SK-N-MC (cell line): ENCODE results near the gene HPCAL1.
"Not testable (repeated sequence)": the region's sequence is repeated elsewhere in the genome, so short reads cannot be mapped to it uniquely, and the experiment has no call there.

Experiments used
- DNase-seq: peaks from one replicate; pipeline ENCODE4 v3.0.0-alpha.2; 2011; ENCODE audit warnings: low read depth, low spot score
- H3K27ac ChIP-seq: fragments of 200-600 bp; sonication (generic); 2 replicates; pipeline ENCODE4 v1.5.1; 2016; ENCODE audit warnings: mixed run types
- H3K36me3 ChIP-seq: fragments of 200-600 bp; sonication (generic); 2 replicates; pipeline ENCODE4 v1.6.1; 2017; ENCODE audit warnings: antibody characterized with exemption, low read length, mixed read lengths; ENCODE audit not compliant: insufficient read depth
- H3K4me3 ChIP-seq: fragments of 200-600 bp; sonication (generic); 2 replicates; pipeline ENCODE4 v1.5.1; 2016
- H3K9ac ChIP-seq: fragments of 200-600 bp; sonication (generic); 2 replicates; pipeline ENCODE4 v1.8.0; 2017; ENCODE audit warnings: mixed run types, mixed read lengths; ENCODE audit not compliant: insufficient read length
- H3K9me3 ChIP-seq: fragments of 200-600 bp; sonication (generic); 2 replicates; pipeline ENCODE4 v1.6.1; 2017; ENCODE audit warnings: low read depth, mild to moderate bottlenecking, antibody characterized with exemption, low read length, moderate library complexity, mixed read lengths
- EZH2 ChIP-seq: fragments of 200-600 bp; sonication (generic); IDR thresholded peaks from one replicate; pipeline ENCODE4 v1.6.1; 2017; ENCODE audit warnings: antibody characterized with exemption
- FOXP2 ChIP-seq: optimal IDR thresholded peaks from 2 replicates; pipeline ENCODE3; 2011; ENCODE audit warnings: mild to moderate bottlenecking, moderate library complexity; ENCODE audit not compliant: insufficient read depth; ENCODE audit errors: extremely low read length, control extremely low read depth
- POLR2AphosphoS5 ChIP-seq: IDR thresholded peaks from 2 replicates; pipeline ENCODE4 v1.6.1; 2012; ENCODE audit warnings: mild to moderate bottlenecking, low read depth, low read length, borderline replicate concordance

HPCAL1 gene

DNA sequence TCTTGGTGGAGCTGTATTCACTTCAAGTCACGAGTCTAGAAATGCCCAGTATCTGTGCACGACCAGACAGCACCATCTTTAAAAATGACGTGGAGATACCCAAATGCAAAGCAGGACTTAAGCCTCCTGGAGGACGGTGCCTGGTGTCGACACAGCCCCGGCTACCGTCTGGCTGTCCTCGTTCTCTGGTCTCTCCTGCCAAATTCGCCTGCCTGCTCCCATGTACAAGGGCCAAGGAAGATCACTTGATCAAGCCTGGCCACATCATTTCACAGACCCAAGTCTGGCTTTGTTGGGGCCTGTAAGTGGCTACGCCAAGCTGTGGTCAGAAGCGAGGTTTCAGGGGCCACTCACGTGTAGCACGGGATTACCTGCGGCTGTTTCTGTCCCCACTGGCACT, 136.0 kb downstream of the HPCAL1 start:
- no peak for DNase-seq
- Histone ChIP-seq H3K9ac (no peak overlapping the region), H3K27ac (0 out of 2 replicates have a peak overlapping the region, but pooled peaks have one; percentile 14), H3K36me3 (peaks cover 52% of the 10 kb centered on the region), H3K9me3 (no peaks in the 10 kb centered on the region), H3K4me3 (no peak overlapping the region)
- TF ChIP-seq EZH2: no peak
- no peak for TF ChIP-seq POLR2AphosphoS5
- TF ChIP-seq FOXP2: no peak

DNA sequence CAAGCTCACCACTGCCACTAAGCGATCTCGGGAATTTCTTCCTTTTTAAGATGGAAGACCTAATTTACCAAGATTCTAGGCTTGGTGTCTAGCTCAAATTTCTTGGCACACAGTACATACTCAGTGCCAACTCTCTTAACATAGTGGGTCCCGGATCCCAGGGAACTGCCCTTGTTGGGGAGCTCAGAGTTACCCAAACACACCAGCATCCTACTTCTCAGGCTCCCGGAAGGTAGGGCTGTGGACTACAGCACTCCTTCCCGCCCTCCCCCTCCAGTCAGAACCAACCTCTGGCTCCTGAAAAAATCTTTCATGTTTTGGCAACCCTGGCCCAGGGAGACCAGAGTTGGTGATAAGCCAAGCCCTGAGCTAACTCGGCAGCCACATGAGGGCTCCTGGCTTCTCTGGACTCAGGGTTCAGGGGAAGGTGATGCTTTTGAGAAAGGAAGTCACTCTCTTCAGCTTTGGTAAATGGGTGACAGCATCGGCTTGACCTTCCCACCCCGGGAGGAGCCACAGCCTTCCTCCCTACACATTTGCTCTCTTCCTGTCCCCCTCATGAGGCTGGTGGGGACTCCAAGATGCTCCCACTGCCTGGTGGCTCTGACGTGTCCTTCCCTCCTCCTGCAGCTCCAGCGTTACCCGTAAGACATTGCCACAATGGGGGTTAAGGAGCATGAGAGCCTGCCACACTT, 136.6 kb downstream of the HPCAL1 start:
- H3K36me3 ChIP-seq: peaks cover 59% of the 10 kb centered on the region
- DNase-seq: no peak
- H3K9me3 ChIP-seq: no peaks in the 10 kb centered on the region
- H3K27ac ChIP-seq: no peak overlapping the region
- TF ChIP-seq FOXP2 (no peak), EZH2 (no peak), POLR2AphosphoS5 (no peak; the same call in 1 of the 2 replicates)
- no peak overlapping the region for H3K9ac ChIP-seq
- H3K4me3 ChIP-seq: no peak overlapping the region

DNA sequence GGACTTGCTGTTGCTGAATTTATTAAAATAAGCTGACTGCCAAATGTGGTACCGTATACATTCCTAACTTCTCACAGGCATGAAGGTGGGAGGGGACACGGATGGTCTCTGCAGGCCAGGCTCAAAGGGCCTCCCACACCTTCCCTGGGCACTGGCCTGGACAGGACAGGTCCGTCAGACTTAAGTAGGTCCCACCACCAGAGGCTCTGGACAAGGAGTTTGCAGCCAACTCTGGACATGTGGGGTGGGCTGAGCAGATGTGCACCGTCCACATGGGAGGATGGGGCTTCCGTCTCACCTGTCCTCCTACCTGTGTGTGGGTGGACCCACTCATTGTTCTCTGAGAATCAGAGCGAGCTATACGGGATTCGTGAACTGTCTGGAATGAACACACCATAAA, 137.3 kb downstream of the HPCAL1 start:
- H3K36me3 ChIP-seq: peaks cover 65% of the 10 kb centered on the region
- H3K9me3 ChIP-seq: no peaks in the 10 kb centered on the region
- H3K9ac ChIP-seq: no peak overlapping the region
- H3K4me3 ChIP-seq: no peak overlapping the region
- no peak overlapping the region for H3K27ac ChIP-seq
- DNase-seq: no peak
- TF ChIP-seq POLR2AphosphoS5 (no peak), FOXP2 (no peak), EZH2 (no peak)

DNA sequence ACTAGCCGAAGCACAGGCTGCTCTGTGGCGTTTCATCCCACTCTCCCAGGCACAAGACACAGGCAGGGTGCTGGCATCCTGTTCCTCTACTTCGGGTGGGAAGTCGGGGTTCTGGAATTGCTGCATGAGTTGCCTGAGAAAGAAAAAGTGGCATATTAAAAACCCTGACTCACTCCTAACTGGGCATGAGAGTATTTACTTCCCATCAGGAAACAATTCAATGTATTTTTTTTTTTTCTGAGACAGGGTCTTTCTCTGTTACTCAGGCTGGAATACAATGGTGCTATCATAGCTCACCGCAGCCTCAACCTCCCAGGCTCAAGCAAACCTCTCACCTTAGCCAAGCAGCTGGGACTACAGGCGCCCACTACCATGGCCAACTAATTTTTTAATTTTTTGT, 138.0 kb downstream of the HPCAL1 start:
- TF ChIP-seq FOXP2: no peak
- TF ChIP-seq POLR2AphosphoS5: no peak
- no peak for TF ChIP-seq EZH2
- Histone ChIP-seq H3K36me3 (peaks cover 69% of the 10 kb centered on the region), H3K9me3 (no peaks in the 10 kb centered on the region), H3K27ac (no peak overlapping the region), H3K9ac (no peak overlapping the region), H3K4me3 (no peak overlapping the region)
- no peak for DNase-seq

DNA sequence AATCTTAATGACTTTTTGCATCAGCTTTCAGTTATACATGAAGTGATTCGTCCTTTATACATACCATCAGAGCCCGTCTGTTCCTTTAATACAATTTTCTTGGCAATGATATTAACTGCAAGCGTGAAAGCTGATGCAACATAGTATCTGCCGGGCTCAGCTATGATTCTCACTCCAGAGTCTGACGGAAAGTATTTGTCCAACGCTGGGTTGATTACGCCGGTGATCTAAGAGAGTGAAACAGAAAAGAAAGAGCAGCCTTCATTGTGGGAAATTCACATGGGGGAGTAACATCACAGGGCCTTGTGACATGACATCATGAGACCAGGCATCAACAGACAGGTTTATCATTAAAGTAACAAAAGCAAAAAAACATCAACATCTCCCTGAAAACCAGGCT, 139.2 kb downstream of the HPCAL1 start:
- no peak overlapping the region for H3K4me3 ChIP-seq
- H3K9me3 ChIP-seq: no peaks in the 10 kb centered on the region
- no peak overlapping the region for H3K9ac ChIP-seq
- peaks cover 69% of the 10 kb centered on the region for H3K36me3 ChIP-seq
- TF ChIP-seq POLR2AphosphoS5 (no peak), EZH2 (no peak)
- H3K27ac ChIP-seq: peak overlapping the region; percentile 38; the same call in 1 of the 2 replicates
- no peak for DNase-seq

DNA sequence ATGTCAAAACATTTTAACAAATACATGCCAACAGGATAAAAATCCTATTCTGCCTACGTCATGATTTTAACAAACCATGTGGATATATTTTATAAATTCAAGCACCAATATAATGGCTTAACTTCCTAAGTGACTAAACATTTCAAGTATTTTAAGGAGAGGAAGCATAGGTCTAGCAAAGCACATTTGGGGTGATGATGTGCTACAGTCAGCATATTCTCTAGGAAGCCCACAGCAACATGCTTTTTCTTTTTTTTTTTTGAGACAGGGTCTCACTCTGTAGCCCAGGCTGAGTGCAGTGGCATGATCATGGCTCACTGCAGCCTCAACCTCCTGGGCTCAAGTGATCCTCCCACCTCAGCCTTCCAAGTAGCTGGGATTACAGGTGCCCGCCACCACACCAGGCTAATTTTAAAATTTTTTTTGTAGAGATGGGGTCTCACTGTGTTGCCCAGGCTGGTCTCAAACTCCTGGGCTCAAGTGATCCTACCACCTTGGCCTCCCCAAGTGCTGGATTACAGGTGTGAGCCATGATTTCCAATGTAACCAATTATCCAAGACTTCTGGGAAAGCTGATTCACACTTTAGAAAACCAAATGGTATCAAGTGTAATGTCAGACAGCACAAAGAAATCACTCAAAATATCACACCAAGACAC, 139.9 kb downstream of the HPCAL1 start:
- not testable (repeated sequence) for H3K4me3 ChIP-seq, DNase-seq, H3K9ac ChIP-seq, H3K9me3 ChIP-seq
- Histone ChIP-seq H3K36me3 (peaks cover 69% of the 10 kb centered on the region), H3K27ac (peak overlapping the region; percentile 38; the same call in 1 of the 2 replicates)

DNA sequence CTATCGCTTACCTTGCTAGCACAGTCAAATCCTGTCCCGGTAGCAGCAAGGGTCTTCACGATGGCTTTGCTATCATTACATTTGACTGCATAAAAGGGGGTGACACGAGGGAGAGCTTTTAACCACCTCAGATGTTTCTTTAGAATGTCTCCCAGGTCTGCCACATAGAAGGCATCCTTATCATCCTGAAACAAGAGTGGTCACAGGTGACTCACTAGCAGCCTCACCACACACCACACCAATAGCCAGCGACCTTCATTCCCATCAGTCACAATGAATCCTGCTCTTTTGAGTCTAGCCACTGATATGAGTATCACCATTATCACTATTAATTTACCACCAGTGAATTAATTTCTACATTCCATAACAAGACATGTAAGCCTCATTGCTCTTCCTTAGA, 141.8 kb downstream of the HPCAL1 start:
- no peak for DNase-seq
- Histone ChIP-seq H3K4me3 (no peak overlapping the region), H3K36me3 (peaks cover 59% of the 10 kb centered on the region), H3K9me3 (no peaks in the 10 kb centered on the region), H3K27ac (0 out of 2 replicates have a peak overlapping the region, but pooled peaks have one; percentile 1), H3K9ac (no peak overlapping the region)
- no peak for TF ChIP-seq EZH2
- TF ChIP-seq FOXP2: no peak
- TF ChIP-seq POLR2AphosphoS5: no peak

DNA sequence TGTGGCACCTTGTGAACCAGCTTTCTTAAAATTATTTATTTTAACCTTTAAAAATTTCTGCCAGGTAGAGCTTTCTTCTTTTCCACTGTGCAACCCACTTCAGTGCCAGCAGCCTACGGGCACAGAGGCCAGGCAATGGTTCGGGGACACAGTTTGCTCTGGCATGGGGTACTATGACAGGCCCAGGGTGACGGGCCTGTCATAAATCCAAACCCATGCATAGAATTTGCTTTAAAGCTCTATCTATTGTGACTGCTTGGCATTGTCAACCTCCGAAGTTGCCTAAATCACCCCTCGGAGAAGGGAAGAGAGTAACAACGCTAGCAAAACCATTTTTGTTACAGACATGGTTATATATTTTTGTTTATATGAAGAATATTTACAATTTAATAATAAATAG, 143.9 kb downstream of the HPCAL1 start:
- TF ChIP-seq EZH2: no peak
- no peak for TF ChIP-seq POLR2AphosphoS5
- TF ChIP-seq FOXP2: no peak
- no peak overlapping the region for H3K27ac ChIP-seq
- peaks cover 37% of the 10 kb centered on the region for H3K36me3 ChIP-seq
- DNase-seq: no peak
- H3K9ac ChIP-seq: peak overlapping the region; percentile 96
- H3K9me3 ChIP-seq: no peaks in the 10 kb centered on the region
- peak overlapping the region; percentile 96 for H3K4me3 ChIP-seq

DNA sequence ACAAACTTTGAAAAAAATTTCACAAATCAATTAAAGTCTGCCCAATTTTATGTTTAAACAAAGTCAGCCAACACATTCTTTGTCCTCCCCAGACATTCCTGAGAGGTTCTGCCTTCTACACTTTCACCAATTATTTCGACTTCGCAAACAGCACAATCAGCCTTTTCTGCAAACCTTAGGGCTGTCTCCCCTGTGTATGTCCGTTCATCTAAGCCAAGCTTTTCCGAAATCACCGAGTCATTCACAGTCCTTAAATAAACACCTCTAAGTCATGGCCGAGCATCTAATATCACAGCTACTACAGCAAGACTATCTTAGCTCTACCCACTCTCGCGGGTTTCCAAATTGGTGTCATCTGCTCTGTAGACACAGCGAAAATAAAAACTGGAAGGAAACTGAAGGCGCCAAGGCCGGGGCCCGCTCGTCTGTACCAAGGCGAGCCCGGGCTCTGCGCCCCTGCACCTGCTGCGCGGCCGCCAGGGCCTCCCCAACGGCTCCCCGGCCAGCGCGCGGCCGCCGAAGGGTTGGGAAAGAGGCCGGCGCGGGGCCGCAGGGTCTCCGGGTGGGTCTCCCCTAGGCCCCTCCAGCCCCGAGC, 144.7 kb downstream of the HPCAL1 start:
- peak overlapping the region; percentile 96 for H3K9ac ChIP-seq
- DNase-seq: no peak

More for the DNA sequence above, 144.7 kb downstream of the HPCAL1 start:
- TF ChIP-seq EZH2 (no peak), POLR2AphosphoS5 (no peak; the same call in 1 of the 2 replicates), FOXP2 (no peak)
- H3K27ac ChIP-seq: peak overlapping the region; percentile 79; the same call in 1 of the 2 replicates
- H3K36me3 ChIP-seq: peaks cover 29% of the 10 kb centered on the region
- H3K4me3 ChIP-seq: peak overlapping the region; percentile 96
- H3K9me3 ChIP-seq: no peaks in the 10 kb centered on the region
